ENCODE results near the gene MOCS1. TPM values are rescaled to one million over a fixed set of nuclear protein-coding genes. Genes with fewer than 3 reads are reported as not detected.

The MOCS1 gene
- total RNA-seq, 8 experiments from 2014 or later, result 2.5 to 27.8 (median 6.5) TPM

- ATAC-seq (replicated peaks in 6 of 8), result no peak
- in situ Hi-C loops (cut with MboI; ENCODE audit: low pct_unique_long_range_greater_than_20kb in 2 of 9, low sequenced_read_pairs in 9 of 9, unreplicated experiment in 9 of 9), result loop anchor here in 2 of 9 experiments (25.0 kb wide), 2 partner anchors 490 to 515 kb away; no protein-coding TSS in a partner anchor
- WGBS, 10 experiments, result 60 to 100% (median 83%) methylated on average over 1 to 3 of the region's 3 CpGs; no CpG with 5 or more reads in 4 of the 10 experiments
- Histone ChIP-seq H3K4me1 (replicated peaks in 1 of 2) (no peaks in the 10 kb centered on the region), H3K27ac (no peak overlapping the region), H3K4me3 (no peak overlapping the region)
Measured at GRCh38 chr6:39876826-39877225, 57.4 kb downstream of the MOCS1 start.

GRCh38 chr6:39876111-39876510, 58.2 kb downstream of the MOCS1 start:
- Histone ChIP-seq H3K4me3 (no peak overlapping the region), H3K27ac (no peak overlapping the region), H3K4me1 (replicated peaks in 1 of 2) (no peaks in the 10 kb centered on the region)
- no peak for ATAC-seq (replicated peaks in 6 of 8)
- in situ Hi-C loops (cut with MboI; ENCODE audit: low pct_unique_long_range_greater_than_20kb in 2 of 9, low sequenced_read_pairs in 9 of 9, unreplicated experiment in 9 of 9), result loop anchor here in 2 of 9 experiments (25.0 kb wide), 2 partner anchors 489 to 514 kb away; no protein-coding TSS in a partner anchor

- in situ Hi-C loops (cut with MboI; ENCODE audit: low pct_unique_long_range_greater_than_20kb in 2 of 9, low sequenced_read_pairs in 9 of 9, unreplicated experiment in 9 of 9), result no loop called here
- ATAC-seq (replicated peaks in 6 of 8), result no peak
- 86 to 100% (median 90%) methylated on average over 1 to 2 of the region's 3 CpGs; no CpG with 5 or more reads in 6 of the 10 experiments for WGBS, 10 experiments
- no peaks in the 10 kb centered on the region for H3K4me1 ChIP-seq (replicated peaks in 1 of 2)
- no peak overlapping the region for H3K4me3 ChIP-seq
- H3K27ac ChIP-seq, result no peak overlapping the region
Measured at GRCh38 chr6:39873439-39873838, 60.8 kb downstream of the MOCS1 start.

- Histone ChIP-seq H3K4me1 (replicated peaks in 1 of 2) (no peaks in the 10 kb centered on the region), H3K27ac (no peak overlapping the region), H3K4me3 (no peak overlapping the region)
- in situ Hi-C loops (cut with MboI; ENCODE audit: low pct_unique_long_range_greater_than_20kb in 2 of 9, low sequenced_read_pairs in 9 of 9, unreplicated experiment in 9 of 9), result no loop called here
- no peak for ATAC-seq (replicated peaks in 6 of 8)
- WGBS, 10 experiments, result 80 to 100% (median 100%) methylated on average over 1 to 3 of the region's 3 CpGs; no CpG with 5 or more reads in 4 of the 10 experiments
Measured at GRCh38 chr6:39870950-39871349, 63.3 kb downstream of the MOCS1 start.

- ATAC-seq (replicated peaks in 6 of 8), result no peak
- WGBS, 10 experiments, result 58 to 100% (median 100%) methylated on average over 1 to 3 of the region's 6 CpGs; no CpG with 5 or more reads in 5 of the 10 experiments
- H3K27ac ChIP-seq, result no peak overlapping the region
- in situ Hi-C loops (cut with MboI; ENCODE audit: low pct_unique_long_range_greater_than_20kb in 2 of 9, low sequenced_read_pairs in 9 of 9, unreplicated experiment in 9 of 9), result no loop called here
- H3K4me3 ChIP-seq, result no peak overlapping the region
- H3K4me1 ChIP-seq (replicated peaks in 1 of 2), result no peaks in the 10 kb centered on the region
Measured at GRCh38 chr6:39867592-39867991, 66.7 kb downstream of the MOCS1 start.

- peak in 2 of 8 experiments; percentile 23 to 27 for ATAC-seq (replicated peaks in 6 of 8)
- 39 to 100% (median 82%) methylated on average over 2 to 13 of the region's 15 CpGs for WGBS, 10 experiments
- H3K4me3 ChIP-seq, result no peak overlapping the region
- H3K27ac ChIP-seq, result no peak overlapping the region
- no peaks in the 10 kb centered on the region for H3K4me1 ChIP-seq (replicated peaks in 1 of 2)
- in situ Hi-C loops (cut with MboI; ENCODE audit: low pct_unique_long_range_greater_than_20kb in 2 of 9, low sequenced_read_pairs in 9 of 9, unreplicated experiment in 9 of 9), result no loop called here
Measured at GRCh38 chr6:39865011-39865888, 69.0 kb downstream of the MOCS1 start.

GRCh38 chr6:39861663-39862062, 72.6 kb downstream of the MOCS1 start:
- H3K4me1 ChIP-seq (replicated peaks in 1 of 2), result no peaks in the 10 kb centered on the region
- no peak overlapping the region for H3K27ac ChIP-seq
- H3K4me3 ChIP-seq, result no peak overlapping the region
- ATAC-seq (replicated peaks in 6 of 8), result no peak
- in situ Hi-C loops (cut with MboI; ENCODE audit: low pct_unique_long_range_greater_than_20kb in 2 of 9, low sequenced_read_pairs in 9 of 9, unreplicated experiment in 9 of 9), result no loop called here
- 49 to 100% (median 90%) methylated on average over 1 to 3 of the region's 3 CpGs; no CpG with 5 or more reads in 3 of the 10 experiments for WGBS, 10 experiments

- no peak for ATAC-seq (replicated peaks in 6 of 8)
- WGBS, 10 experiments, result 56 to 100% (median 92%) methylated on average over 1 to 2 of the region's 2 CpGs; no CpG with 5 or more reads in 4 of the 10 experiments
- no peak overlapping the region for H3K27ac ChIP-seq
- no peak overlapping the region for H3K4me3 ChIP-seq
- in situ Hi-C loops (cut with MboI; ENCODE audit: low pct_unique_long_range_greater_than_20kb in 2 of 9, low sequenced_read_pairs in 9 of 9, unreplicated experiment in 9 of 9), result no loop called here
- H3K4me1 ChIP-seq (replicated peaks in 1 of 2), result no peaks in the 10 kb centered on the region
Measured at GRCh38 chr6:39859025-39859424, 75.2 kb downstream of the MOCS1 start.

- H3K4me1 ChIP-seq (replicated peaks in 1 of 2), result no peaks in the 10 kb centered on the region
- H3K4me3 ChIP-seq, result no peak overlapping the region
- no peak overlapping the region for H3K27ac ChIP-seq
- 40 to 100% (median 91%) methylated on average over 1 to 7 of the region's 7 CpGs; no CpG with 5 or more reads in 1 of the 10 experiments for WGBS, 10 experiments
- no peak for ATAC-seq (replicated peaks in 6 of 8)
- in situ Hi-C loops (cut with MboI; ENCODE audit: low pct_unique_long_range_greater_than_20kb in 2 of 9, low sequenced_read_pairs in 9 of 9, unreplicated experiment in 9 of 9), result no loop called here
Measured at GRCh38 chr6:39855356-39855995, 78.8 kb downstream of the MOCS1 start.

Other genes with a start within 250 kb of the MOCS1 start
- 1 to 10 TPM; 1.0 to 2.8 (median 1.6) TPM for gene KIF6, start 209.1 kb downstream of the MOCS1 start, total RNA-seq
- gene DAAM2, start 142.1 kb downstream of the MOCS1 start, total RNA-seq, result 10 to 100 TPM in 1 of 8 experiments, 1 to 10 TPM in 6, under 1 TPM in 1; 0.60 to 11.3 (median 2.4) TPM

All from motor neuron (in vitro differentiated cells).